Gastroesophageal sphincter (tissue), 4 donors: ENCODE measurements around the gene PLXDC1. TPM values are rescaled to one million over a fixed set of nuclear protein-coding genes. Genes with fewer than 3 reads are reported as not detected.

Experiments used
- ATAC-seq: fragments of 150-250 bp; one replicate; pipeline ENCODE4 v1.9.1; 2016; ENCODE audit warnings: mild to moderate bottlenecking, moderate library complexity
- H3K27ac ChIP-seq, 4 donors: fragments of 200-600 bp; sonication (generic) in 3 of 4; 1 replicate in 3 of 4; 2 replicates in 1 of 4; pipeline ENCODE4 v1.5.1; 2016 to 2019
- H3K27me3 ChIP-seq: fragments of 200-600 bp; sonication (generic); one replicate; pipeline ENCODE4 v1.5.1; 2019
- H3K36me3 ChIP-seq, 2 donors: fragments of 200-600 bp; sonication (generic); one replicate each; pipeline ENCODE4 v1.5.1; 2019; ENCODE audit warnings: control low read depth in 1 of 2
- H3K4me1 ChIP-seq, 3 donors: fragments of 200-600 bp; sonication (generic); 1 replicate in 2 of 3; 2 replicates in 1 of 3; pipeline ENCODE4 v1.5.1; 2016 to 2019; ENCODE audit warnings: control low read depth in 2 of 3
- H3K4me3 ChIP-seq, 2 donors: fragments of 200-600 bp; sonication (generic); one replicate each; pipeline ENCODE4 v1.5.1; 2019; ENCODE audit warnings: mild to moderate bottlenecking in 1 of 2, moderate library complexity in 1 of 2
- H3K9me3 ChIP-seq, 3 donors: fragments of 200-600 bp; sonication (generic); one replicate each; pipeline ENCODE4 v1.5.1; 2017 to 2019; ENCODE audit warnings: control low read depth in 2 of 3
- EP300 ChIP-seq: sonication (generic); formaldehyde crosslinking; IDR thresholded peaks from one replicate; pipeline ENCODE4 v1.6.1; 2017; ENCODE audit warnings: antibody characterized with exemption, mild to moderate bottlenecking
- POLR2A ChIP-seq, 2 donors: fragments of 450-650 bp; IDR thresholded peaks; one replicate each; pipeline ENCODE4 v1.6.1; 2017; ENCODE audit warnings: antibody characterized with exemption in 2 of 2, mild to moderate bottlenecking in 2 of 2, moderate library complexity in 1 of 2
- POLR2AphosphoS5 ChIP-seq: sonication (generic); formaldehyde crosslinking; IDR thresholded peaks from one replicate; pipeline ENCODE4 v1.6.1; 2017; ENCODE audit warnings: antibody characterized with exemption
- WGBS, 2 donors: methylation state at CpG; one replicate each; pipeline ENCODE4 v1.1.5; 2018; ENCODE audit warnings: low coverage in 1 of 2; 5-methylcytosine and 5-hydroxymethylcytosine counted together
- total RNA-seq, 4 donors: library from RNA; depleted of rRNA; stranded (reverse); fragments of >200 nt; gene quantifications; one replicate each; pipeline ENCODE4 v1.1.0, GENCODE V29; 2016
- TF ChIP-seq, protein P1 (sequence below), 4 experiments: fragments of 200-600 bp in 2 of 4; fragments of 450-650 bp in 2 of 4; sonication (generic) in 1 of 4; IDR thresholded peaks; one replicate each; pipeline ENCODE4 v1.5.1; 2017 to 2019; ENCODE audit warnings: antibody characterized with exemption in 4 of 4, mild to moderate bottlenecking in 2 of 4, moderate library complexity in 2 of 4

Gene PLXDC1
- total RNA-seq, 4 donors from 2014 or later: 5.5 to 21.6 (median 17.4) TPM

DNA sequence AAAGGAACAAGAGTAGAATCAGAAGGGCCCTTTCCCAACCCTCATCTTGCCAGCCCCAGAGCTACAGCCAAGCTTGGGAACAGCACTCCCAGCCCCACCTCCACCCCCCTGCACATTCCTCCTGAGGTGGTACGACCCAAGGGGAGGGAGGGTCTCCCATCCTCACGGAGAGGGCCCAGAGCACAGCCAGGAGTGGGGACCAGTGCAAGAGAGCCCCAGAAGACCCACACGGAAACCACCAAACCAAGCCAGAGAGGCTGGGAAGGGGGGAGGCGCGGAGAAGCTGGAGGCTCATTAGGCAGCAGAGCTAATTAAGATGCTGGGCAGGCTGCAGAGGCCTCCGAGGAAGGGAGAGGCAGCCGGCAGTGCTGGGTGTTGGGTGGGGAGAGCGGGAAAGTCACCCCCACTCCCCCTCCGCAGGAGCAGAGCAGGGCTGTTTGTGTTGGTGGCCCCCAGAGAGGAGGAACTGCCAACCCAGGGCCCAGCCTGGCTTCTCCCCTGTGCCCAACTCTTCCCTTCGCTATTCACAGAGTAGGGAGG lies 43.6 kb upstream of the PLXDC1 start:
- no peak for TF ChIP-seq POLR2AphosphoS5
- no peak for TF ChIP-seq POLR2A (IDR thresholded peaks at IDR 0.05)
- TF ChIP-seq, protein P1, sequence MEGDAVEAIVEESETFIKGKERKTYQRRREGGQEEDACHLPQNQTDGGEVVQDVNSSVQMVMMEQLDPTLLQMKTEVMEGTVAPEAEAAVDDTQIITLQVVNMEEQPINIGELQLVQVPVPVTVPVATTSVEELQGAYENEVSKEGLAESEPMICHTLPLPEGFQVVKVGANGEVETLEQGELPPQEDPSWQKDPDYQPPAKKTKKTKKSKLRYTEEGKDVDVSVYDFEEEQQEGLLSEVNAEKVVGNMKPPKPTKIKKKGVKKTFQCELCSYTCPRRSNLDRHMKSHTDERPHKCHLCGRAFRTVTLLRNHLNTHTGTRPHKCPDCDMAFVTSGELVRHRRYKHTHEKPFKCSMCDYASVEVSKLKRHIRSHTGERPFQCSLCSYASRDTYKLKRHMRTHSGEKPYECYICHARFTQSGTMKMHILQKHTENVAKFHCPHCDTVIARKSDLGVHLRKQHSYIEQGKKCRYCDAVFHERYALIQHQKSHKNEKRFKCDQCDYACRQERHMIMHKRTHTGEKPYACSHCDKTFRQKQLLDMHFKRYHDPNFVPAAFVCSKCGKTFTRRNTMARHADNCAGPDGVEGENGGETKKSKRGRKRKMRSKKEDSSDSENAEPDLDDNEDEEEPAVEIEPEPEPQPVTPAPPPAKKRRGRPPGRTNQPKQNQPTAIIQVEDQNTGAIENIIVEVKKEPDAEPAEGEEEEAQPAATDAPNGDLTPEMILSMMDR (IDR thresholded peaks at IDR 0.05): no peak
- TF ChIP-seq EP300: no peak
- peak overlapping the region in 3 of 4 donors; percentile 64 to 95 (median 89) for H3K27ac ChIP-seq
- H3K4me1 ChIP-seq: peaks cover 0 to 62% (median 15%) of the 10 kb centered on the region in 3 donors
- no peaks in the 10 kb centered on the region for H3K27me3 ChIP-seq
- peak overlapping the region in 1 of 2 donors; percentile 1 for H3K4me3 ChIP-seq
- ATAC-seq: no peak
- 57 to 64% methylated on average over 3 to 6 of the region's 10 CpGs for WGBS, 2 donors
- no peaks in the 10 kb centered on the region for H3K9me3 ChIP-seq
- peaks cover 0 to 45% of the 10 kb centered on the region in 2 donors for H3K36me3 ChIP-seq

DNA sequence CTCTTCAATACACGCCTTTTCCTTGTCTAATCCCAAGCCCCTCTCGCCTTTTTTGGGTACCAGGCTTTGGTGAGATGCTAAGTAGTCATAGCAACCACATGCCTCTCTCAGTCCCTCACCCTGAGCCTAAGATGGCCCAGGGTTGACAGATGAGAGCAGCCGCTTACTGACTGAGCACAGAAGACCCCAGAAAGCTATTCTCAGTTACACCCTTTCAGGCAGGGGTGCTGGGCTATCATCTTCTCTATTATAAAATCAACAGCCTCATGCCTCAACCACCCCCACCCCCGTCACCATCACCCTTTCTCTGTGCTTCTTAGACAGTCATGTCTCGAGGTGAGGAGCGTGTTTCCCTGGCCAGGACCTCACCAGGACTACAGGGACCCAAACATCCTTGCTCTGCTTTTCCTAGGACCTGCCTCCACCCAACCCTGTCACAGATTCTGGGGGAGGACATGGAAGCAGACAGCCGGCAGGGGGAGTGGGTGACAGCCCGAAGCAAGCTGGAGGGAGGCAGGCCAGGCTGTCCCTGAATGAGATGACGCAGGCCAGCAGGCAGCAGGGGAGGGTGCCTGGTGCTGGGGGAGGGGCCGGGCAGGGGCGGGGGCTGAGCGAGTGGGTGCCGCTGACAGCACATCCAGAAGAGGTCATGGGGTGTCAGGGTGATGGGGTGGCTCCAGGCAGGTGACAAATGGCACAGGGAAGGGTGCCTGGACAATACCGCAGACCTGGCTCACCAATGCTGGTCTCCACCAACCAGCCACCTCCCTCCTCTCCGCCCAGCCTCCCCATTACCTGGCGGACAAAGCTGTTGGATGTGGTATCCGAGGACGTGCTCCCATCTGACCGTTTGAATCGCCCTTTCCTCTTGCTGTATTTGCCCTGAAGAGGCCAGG lies 42.9 kb upstream of the PLXDC1 start:
- H3K4me3 ChIP-seq: peak overlapping the region in 1 of 2 donors; percentile 1
- no peaks in the 10 kb centered on the region for H3K27me3 ChIP-seq
- peak; percentile 63 for ATAC-seq
- H3K36me3 ChIP-seq: peaks cover 0 to 52% of the 10 kb centered on the region in 2 donors
- H3K27ac ChIP-seq: peak overlapping the region in 3 of 4 donors; percentile 64 to 95 (median 89)
- WGBS, 2 donors: 32 to 52% methylated on average over 4 to 6 of the region's 20 CpGs
- peaks cover 0 to 59% (median 15%) of the 10 kb centered on the region in 3 donors for H3K4me1 ChIP-seq
- TF ChIP-seq, protein P1 (IDR thresholded peaks at IDR 0.05): peak in 3 of 4 experiments; percentile 27 to 56 (median 38)
- no peak for TF ChIP-seq EP300
- no peak for TF ChIP-seq POLR2A (IDR thresholded peaks at IDR 0.05)
- TF ChIP-seq POLR2AphosphoS5: no peak
- H3K9me3 ChIP-seq: no peaks in the 10 kb centered on the region

DNA sequence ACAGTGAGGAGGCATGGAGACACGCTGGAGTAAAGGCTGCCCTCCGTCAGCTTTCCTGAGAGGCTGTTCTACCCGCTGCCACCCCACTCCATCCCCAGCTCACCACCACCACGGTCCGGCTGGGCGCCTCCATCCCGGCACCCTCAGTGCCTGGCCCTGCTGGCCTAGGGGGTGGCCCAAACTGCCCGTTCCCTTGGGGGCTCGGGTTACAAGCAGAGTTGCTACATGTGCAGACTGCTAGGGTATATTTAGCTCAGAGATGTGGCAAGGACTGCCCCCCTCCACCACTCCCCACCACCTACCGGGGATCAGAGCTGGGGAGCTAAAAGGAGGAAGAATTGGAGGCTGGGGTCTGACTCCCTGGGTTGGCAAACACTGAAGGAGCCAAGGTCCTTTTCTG lies 41.9 kb upstream of the PLXDC1 start:
- H3K27me3 ChIP-seq: no peaks in the 10 kb centered on the region
- no peak overlapping the region for H3K27ac ChIP-seq
- no peak for ATAC-seq
- H3K36me3 ChIP-seq: peaks cover 0 to 62% of the 10 kb centered on the region in 2 donors
- TF ChIP-seq EP300: no peak
- TF ChIP-seq, protein P1 (IDR thresholded peaks at IDR 0.05): no peak
- TF ChIP-seq POLR2AphosphoS5: no peak
- TF ChIP-seq POLR2A (IDR thresholded peaks at IDR 0.05): no peak
- no peak overlapping the region for H3K4me3 ChIP-seq
- H3K9me3 ChIP-seq: no peaks in the 10 kb centered on the region
- peaks cover 0 to 49% (median 15%) of the 10 kb centered on the region in 3 donors for H3K4me1 ChIP-seq
- 75 to 94% methylated on average over 3 to 4 of the region's 10 CpGs for whole genome bisulfite sequencing, 2 donors

DNA sequence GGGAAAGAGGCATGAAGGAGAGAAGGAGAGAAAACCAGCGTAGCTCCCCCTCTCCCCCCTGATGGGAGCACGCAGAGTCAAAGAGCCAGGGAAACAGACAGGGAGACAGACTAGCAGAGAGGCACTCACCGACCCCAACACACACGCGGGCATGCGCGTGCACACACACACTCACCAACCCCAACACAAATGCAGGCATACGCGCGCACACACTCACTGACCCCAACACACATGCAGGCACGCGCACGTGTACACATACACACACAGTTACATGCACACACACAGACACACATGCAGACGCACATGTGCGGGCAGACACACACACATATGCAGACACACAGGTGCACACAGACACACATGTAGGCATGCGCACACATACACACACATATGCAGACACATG lies 41.5 kb upstream of the PLXDC1 start:
- Histone ChIP-seq H3K27me3 (no peaks in the 10 kb centered on the region), H3K36me3 (peaks cover 0 to 66% of the 10 kb centered on the region in 2 donors), H3K4me3 (no peak overlapping the region), H3K27ac (no peak overlapping the region), H3K9me3 (no peaks in the 10 kb centered on the region), H3K4me1 (peaks cover 0 to 44% (median 12%) of the 10 kb centered on the region in 3 donors)
- WGBS, 2 donors: 90% methylated on average over 10 of the region's 16 CpGs; no CpG with 5 or more reads in 1 of the 2 donors
- no peak for ATAC-seq
- TF ChIP-seq, protein P1 (IDR thresholded peaks at IDR 0.05): no peak
- TF ChIP-seq POLR2AphosphoS5 (no peak), EP300 (no peak), POLR2A (IDR thresholded peaks at IDR 0.05) (no peak)
